Tibial artery (tissue), 4 donors: ENCODE measurements around the gene KRT16.

Experiments used
- DNase-seq, 2 donors: peaks; one replicate each; pipeline ENCODE4 v3.0.0-alpha.2; 2019
- H3K27ac ChIP-seq, 2 donors: fragments of 200-600 bp; sonication (generic) in 1 of 2; 1 replicate in 1 of 2; 2 replicates in 1 of 2; pipeline ENCODE4 v1.5.1; 2018 to 2019; ENCODE audit warnings: mild to moderate bottlenecking in 1 of 2
- H3K27me3 ChIP-seq, 2 donors: fragments of 200-600 bp; sonication (generic) in 1 of 2; one replicate each; pipeline versions ENCODE4 v1.5.1 to v1.6.0; 2016 to 2019
- H3K36me3 ChIP-seq, 3 donors: fragments of 200-600 bp; sonication (generic) in 2 of 3; one replicate each; pipeline ENCODE4 v1.5.1; 2016 to 2019; ENCODE audit warnings: mild to moderate bottlenecking in 2 of 3
- H3K4me1 ChIP-seq, 4 donors: fragments of 200-600 bp; sonication (generic) in 2 of 4; 1 replicate in 3 of 4; 2 replicates in 1 of 4; pipeline ENCODE4 v1.5.1; 2016 to 2019
- H3K4me3 ChIP-seq, 2 donors: fragments of 200-600 bp; sonication (generic) in 1 of 2; 1 replicate in 1 of 2; 2 replicates in 1 of 2; pipeline ENCODE4 v1.5.1; 2018 to 2019; ENCODE audit warnings: mild to moderate bottlenecking in 2 of 2
- H3K9me3 ChIP-seq, 3 donors: fragments of 200-600 bp; sonication (generic) in 1 of 3; one replicate each; pipeline ENCODE4 v1.5.1; 2016 to 2019
- intact Hi-C: fragments of 100-400 bp; cut with DNase I; formaldehyde crosslinking; loops from one replicate; pipeline ENCODE4 v1.15.0; 2023; ENCODE audit warnings: low total_unique reads
- TF ChIP-seq, protein P1 (sequence below), 2 experiments: fragments of 200-600 bp in 1 of 2; fragments of 450-650 bp in 1 of 2; IDR thresholded peaks; one replicate each; pipeline ENCODE4 v1.5.1; 2017 to 2019; ENCODE audit warnings: antibody characterized with exemption in 2 of 2, mild to moderate bottlenecking in 1 of 2, moderate library complexity in 1 of 2

The KRT16 gene

GRCh38 chr17:41653421-41653820 is 40.9 kb upstream of the KRT16 start:
- Histone ChIP-seq H3K4me3 (no peak overlapping the region), H3K27ac (no peak overlapping the region), H3K4me1 (peaks cover 2 to 46% (median 13%) of the 10 kb centered on the region in 4 donors), H3K9me3 (no peaks in the 10 kb centered on the region), H3K36me3 (no peaks in the 10 kb centered on the region), H3K27me3 (no peaks in the 10 kb centered on the region)
- TF ChIP-seq, protein P1, sequence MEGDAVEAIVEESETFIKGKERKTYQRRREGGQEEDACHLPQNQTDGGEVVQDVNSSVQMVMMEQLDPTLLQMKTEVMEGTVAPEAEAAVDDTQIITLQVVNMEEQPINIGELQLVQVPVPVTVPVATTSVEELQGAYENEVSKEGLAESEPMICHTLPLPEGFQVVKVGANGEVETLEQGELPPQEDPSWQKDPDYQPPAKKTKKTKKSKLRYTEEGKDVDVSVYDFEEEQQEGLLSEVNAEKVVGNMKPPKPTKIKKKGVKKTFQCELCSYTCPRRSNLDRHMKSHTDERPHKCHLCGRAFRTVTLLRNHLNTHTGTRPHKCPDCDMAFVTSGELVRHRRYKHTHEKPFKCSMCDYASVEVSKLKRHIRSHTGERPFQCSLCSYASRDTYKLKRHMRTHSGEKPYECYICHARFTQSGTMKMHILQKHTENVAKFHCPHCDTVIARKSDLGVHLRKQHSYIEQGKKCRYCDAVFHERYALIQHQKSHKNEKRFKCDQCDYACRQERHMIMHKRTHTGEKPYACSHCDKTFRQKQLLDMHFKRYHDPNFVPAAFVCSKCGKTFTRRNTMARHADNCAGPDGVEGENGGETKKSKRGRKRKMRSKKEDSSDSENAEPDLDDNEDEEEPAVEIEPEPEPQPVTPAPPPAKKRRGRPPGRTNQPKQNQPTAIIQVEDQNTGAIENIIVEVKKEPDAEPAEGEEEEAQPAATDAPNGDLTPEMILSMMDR (IDR thresholded peaks at IDR 0.05): no peak
- DNase-seq: no peak
- intact Hi-C loops: no loop called here

DNA sequence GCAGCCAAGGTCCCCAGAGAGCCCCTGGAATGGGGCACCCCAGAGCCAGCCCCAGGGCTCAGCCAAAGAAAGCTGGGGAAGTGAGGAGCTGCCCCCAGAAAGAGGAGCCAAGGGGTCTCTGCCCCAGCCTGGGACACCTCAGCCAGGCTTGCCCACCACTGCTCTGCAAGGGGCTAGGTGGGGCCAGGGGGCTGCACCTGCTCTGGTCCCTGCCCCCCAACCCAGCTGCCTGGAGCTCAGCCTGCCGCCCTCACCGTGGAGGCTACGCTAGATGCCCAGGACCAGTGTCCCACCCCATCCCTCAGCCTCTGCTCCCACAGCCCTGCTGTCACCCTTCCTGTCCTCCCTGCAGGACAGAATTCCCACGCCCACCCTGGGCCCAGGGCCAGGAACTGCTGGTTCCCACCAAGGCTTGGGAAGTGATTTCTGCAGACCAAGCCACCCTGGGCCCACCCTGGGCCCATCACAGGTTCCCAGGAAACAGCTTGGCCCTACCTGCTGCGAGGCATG is 39.9 kb upstream of the KRT16 start:
- DNase-seq: no peak
- TF ChIP-seq, protein P1 (IDR thresholded peaks at IDR 0.05): no peak
- intact Hi-C loops: no loop called here
- no peaks in the 10 kb centered on the region for H3K27me3 ChIP-seq
- no peak overlapping the region for H3K27ac ChIP-seq
- no peaks in the 10 kb centered on the region for H3K9me3 ChIP-seq
- no peaks in the 10 kb centered on the region for H3K36me3 ChIP-seq
- H3K4me3 ChIP-seq: no peak overlapping the region
- H3K4me1 ChIP-seq: peaks cover 3 to 52% (median 22%) of the 10 kb centered on the region in 4 donors

DNA sequence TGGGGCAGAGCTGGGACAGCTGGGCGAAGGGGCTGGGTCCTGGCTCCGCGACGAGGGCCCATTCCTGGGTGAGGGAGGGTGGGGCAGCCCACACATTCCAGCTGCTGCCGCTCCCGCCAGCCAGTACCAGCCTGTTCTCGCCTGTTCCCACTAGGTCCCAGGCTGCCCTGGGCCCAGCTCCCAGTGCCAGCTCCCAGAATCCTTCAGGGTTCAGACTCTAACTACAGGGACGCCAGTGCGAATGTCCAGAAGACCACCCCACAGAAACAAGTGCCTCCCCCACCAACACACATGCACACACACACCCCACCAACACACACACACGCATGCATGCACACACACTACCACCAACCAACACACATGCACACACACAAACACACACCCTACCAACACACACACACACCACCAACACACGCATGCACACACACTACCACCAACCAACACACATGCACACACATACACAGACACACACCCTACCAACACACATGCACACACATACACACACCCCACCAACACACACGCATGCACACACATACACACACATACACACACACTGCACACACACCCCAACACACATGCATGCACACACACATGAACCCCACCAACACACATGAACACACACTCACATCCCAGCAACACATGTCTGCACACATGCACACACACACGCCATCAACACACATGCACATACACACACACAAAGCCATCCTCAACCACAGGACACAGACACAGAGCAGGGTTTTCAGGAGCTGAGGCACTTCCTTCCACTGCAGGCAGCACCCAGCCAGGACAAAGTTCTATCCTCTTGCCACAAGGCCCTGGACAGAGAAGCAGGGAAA is 39.3 kb upstream of the KRT16 start:
- peak in 1 of 2 donors; percentile 81 for DNase-seq
- Histone ChIP-seq H3K27ac (peak overlapping the region; percentile 78 to 80), H3K4me3 (peak overlapping the region; percentile 18 to 37), H3K36me3 (no peaks in the 10 kb centered on the region), H3K27me3 (no peaks in the 10 kb centered on the region), H3K4me1 (peaks cover 3 to 53% (median 23%) of the 10 kb centered on the region in 4 donors), H3K9me3 (no peaks in the 10 kb centered on the region)
- intact Hi-C loops: no loop called here
- TF ChIP-seq, protein P1 (IDR thresholded peaks at IDR 0.05): no peak

GRCh38 chr17:41650794-41651624 is 38.4 kb upstream of the KRT16 start:
- no peak for DNase-seq
- intact Hi-C loops: no loop called here
- Histone ChIP-seq H3K9me3 (no peaks in the 10 kb centered on the region), H3K27ac (peak overlapping the region; percentile 78 to 80), H3K36me3 (no peaks in the 10 kb centered on the region), H3K4me3 (peak overlapping the region; percentile 18 to 37), H3K27me3 (no peaks in the 10 kb centered on the region), H3K4me1 (peaks cover 3 to 49% (median 23%) of the 10 kb centered on the region in 4 donors)
- TF ChIP-seq, protein P1 (IDR thresholded peaks at IDR 0.05): no peak

DNA sequence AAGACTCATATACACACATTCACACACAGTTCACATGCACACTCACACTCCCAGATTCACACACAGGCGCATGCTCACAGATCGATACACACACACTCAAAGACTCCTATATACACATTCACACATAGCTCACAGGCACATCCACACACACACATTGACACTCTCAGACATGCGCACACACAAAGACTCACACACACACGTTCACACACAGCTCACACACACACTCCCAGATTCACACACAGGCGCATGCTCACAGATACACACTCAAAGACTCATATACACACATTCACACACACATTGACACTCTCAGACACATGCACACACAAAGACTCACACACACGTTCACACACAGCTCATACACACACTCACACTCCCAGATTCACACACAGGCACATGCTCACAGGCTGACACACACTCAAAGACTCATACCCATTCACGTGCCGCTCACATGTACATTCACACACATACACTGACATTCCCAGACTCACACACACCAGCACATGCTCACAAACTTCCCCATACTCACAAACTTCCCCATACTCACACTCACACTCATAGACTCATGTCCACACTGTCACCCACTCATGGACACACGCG is 37.5 kb upstream of the KRT16 start:
- TF ChIP-seq, protein P1 (IDR thresholded peaks at IDR 0.05): no peak
- peaks cover 3 to 47% (median 26%) of the 10 kb centered on the region in 4 donors for H3K4me1 ChIP-seq
- peak overlapping the region; percentile 78 to 80 for H3K27ac ChIP-seq
- intact Hi-C loops: loop anchor here (5.0 kb wide), 2 partner anchors 103 to 743 kb away; no protein-coding TSS in a partner anchor
- no peaks in the 10 kb centered on the region for H3K9me3 ChIP-seq
- no peaks in the 10 kb centered on the region for H3K27me3 ChIP-seq
- no peak overlapping the region for H3K4me3 ChIP-seq
- DNase-seq: no peak
- no peaks in the 10 kb centered on the region for H3K36me3 ChIP-seq
